Measurements from ENCODE around the gene MCCC2.

DNA sequence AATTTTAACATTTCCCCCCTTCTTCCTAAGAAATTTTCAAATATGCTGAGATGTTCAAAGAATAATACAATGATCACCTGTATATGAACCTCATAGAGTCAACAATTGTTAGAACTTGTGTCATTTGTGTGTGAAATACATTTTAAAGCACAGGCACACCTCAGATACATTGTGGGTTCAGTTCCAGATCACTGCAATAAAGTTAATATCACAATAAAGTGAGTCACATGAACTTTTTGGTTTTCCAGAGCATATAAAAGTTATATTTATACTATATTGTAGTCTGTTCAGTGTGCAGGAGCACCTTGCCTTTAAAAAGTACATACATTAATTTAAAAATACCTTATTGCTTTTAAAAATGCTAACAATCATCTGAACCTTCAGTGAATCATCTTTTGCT is 50.0 kb downstream of the MCCC2 start:
- no peak for TF ChIP-seq TARDBP (IDR thresholded peaks at IDR 0.05)
- no peak for TF ChIP-seq SUZ12 (IDR thresholded peaks at IDR 0.05)
- TF ChIP-seq, protein P1, sequence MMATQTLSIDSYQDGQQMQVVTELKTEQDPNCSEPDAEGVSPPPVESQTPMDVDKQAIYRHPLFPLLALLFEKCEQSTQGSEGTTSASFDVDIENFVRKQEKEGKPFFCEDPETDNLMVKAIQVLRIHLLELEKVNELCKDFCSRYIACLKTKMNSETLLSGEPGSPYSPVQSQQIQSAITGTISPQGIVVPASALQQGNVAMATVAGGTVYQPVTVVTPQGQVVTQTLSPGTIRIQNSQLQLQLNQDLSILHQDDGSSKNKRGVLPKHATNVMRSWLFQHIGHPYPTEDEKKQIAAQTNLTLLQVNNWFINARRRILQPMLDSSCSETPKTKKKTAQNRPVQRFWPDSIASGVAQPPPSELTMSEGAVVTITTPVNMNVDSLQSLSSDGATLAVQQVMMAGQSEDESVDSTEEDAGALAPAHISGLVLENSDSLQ (IDR thresholded peaks at IDR 0.05), result no peak
- TF ChIP-seq FOXM1 (IDR thresholded peaks at IDR 0.05; ENCODE audit: borderline replicate concordance), result no peak
- TF ChIP-seq CTBP1 (IDR thresholded peaks at IDR 0.05; ENCODE audit: borderline replicate concordance), result no peak
- no peak for TF ChIP-seq ZNF384 (IDR thresholded peaks at IDR 0.05)
- no peak for TF ChIP-seq FOXK2 (IDR thresholded peaks at IDR 0.05)
- TF ChIP-seq FOXA1 (IDR thresholded peaks at IDR 0.05), result no peak
- no peak for TF ChIP-seq SP1 (IDR thresholded peaks at IDR 0.05)
- no peak for TF ChIP-seq LEF1 (IDR thresholded peaks at IDR 0.05; ENCODE audit: borderline replicate concordance)
- TF ChIP-seq HDGF (IDR thresholded peaks at IDR 0.05; ENCODE audit: borderline replicate concordance), result no peak
- TF ChIP-seq ARNT (IDR thresholded peaks at IDR 0.05), result no peak
- no peak for TF ChIP-seq BHLHE40 (IDR thresholded peaks at IDR 0.05; ENCODE audit: borderline replicate concordance)
